Measurements from ENCODE around the gene CHD2.

- TF ChIP-seq CTCF (IDR thresholded peaks at IDR 0.05): no peak
- TF ChIP-seq POLR2A (IDR thresholded peaks at IDR 0.05): no peak
- no peak for TF ChIP-seq POLR2AphosphoS5 (IDR thresholded peaks at IDR 0.05)
Observed at GRCh38 chr15:92883876-92884435, 16.2 kb upstream of the CHD2 start.
